HEK293 (cell line): ENCODE data around the gene KRT4.

ENCODE experiments used
- ZNF391 ChIP-seq: fragments of 450-650 bp; formaldehyde crosslinking; IDR thresholded peaks from 2 replicates; pipeline ENCODE4 v1.5.1; 2016; ENCODE audit warnings: low read depth, missing biosample characterization, missing genetic modification characterization, borderline replicate concordance
- TF ChIP-seq, protein P1 (sequence below): sonication (generic); formaldehyde crosslinking; IDR thresholded peaks from 2 replicates; pipeline ENCODE4 v1.8.1; 2022; ENCODE audit warnings: mild to moderate bottlenecking, moderate library complexity, missing genetic modification reagents
- TF ChIP-seq, protein P2 (sequence below): fragments of 450-650 bp; formaldehyde crosslinking; IDR thresholded peaks from 2 replicates; pipeline ENCODE4 v1.5.1; 2016; ENCODE audit warnings: missing biosample characterization, missing genetic modification characterization
- TF ChIP-seq, protein P3 (sequence below): fragments of 450-650 bp; formaldehyde crosslinking; IDR thresholded peaks from 2 replicates; pipeline ENCODE4 v1.5.1; 2016; ENCODE audit warnings: missing biosample characterization, missing genetic modification characterization

DNA sequence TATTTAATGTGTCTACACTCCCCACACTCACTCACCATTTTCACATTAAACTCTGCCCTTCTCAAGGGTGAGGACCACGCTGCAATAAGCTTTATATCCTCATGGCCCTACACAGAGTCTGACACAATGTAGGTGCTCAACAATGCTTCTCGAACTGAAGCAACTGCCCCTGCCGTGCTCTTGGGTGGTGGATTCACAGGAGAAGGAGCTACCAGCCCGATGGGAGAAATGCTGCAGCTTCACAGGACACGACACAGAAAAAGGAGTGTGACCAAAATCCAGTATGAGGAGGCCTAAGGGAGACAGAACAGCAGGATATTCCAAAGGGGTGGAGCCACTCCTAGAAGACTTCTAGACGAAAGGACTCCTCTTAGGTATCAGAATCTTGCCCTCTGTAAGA lies 11.5 kb downstream of the KRT4 start:
- TF ChIP-seq, protein P1, sequence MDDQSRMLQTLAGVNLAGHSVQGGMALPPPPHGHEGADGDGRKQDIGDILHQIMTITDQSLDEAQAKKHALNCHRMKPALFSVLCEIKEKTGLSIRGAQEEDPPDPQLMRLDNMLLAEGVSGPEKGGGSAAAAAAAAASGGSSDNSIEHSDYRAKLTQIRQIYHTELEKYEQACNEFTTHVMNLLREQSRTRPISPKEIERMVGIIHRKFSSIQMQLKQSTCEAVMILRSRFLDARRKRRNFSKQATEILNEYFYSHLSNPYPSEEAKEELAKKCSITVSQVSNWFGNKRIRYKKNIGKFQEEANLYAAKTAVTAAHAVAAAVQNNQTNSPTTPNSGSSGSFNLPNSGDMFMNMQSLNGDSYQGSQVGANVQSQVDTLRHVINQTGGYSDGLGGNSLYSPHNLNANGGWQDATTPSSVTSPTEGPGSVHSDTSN (CRISPR knock-in tag), result no peak
- TF ChIP-seq, protein P2, sequence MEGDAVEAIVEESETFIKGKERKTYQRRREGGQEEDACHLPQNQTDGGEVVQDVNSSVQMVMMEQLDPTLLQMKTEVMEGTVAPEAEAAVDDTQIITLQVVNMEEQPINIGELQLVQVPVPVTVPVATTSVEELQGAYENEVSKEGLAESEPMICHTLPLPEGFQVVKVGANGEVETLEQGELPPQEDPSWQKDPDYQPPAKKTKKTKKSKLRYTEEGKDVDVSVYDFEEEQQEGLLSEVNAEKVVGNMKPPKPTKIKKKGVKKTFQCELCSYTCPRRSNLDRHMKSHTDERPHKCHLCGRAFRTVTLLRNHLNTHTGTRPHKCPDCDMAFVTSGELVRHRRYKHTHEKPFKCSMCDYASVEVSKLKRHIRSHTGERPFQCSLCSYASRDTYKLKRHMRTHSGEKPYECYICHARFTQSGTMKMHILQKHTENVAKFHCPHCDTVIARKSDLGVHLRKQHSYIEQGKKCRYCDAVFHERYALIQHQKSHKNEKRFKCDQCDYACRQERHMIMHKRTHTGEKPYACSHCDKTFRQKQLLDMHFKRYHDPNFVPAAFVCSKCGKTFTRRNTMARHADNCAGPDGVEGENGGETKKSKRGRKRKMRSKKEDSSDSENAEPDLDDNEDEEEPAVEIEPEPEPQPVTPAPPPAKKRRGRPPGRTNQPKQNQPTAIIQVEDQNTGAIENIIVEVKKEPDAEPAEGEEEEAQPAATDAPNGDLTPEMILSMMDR (tag by site-specific recombination), result no peak
- TF ChIP-seq ZNF391 (tag by site-specific recombination), result no peak
- TF ChIP-seq, protein P3, sequence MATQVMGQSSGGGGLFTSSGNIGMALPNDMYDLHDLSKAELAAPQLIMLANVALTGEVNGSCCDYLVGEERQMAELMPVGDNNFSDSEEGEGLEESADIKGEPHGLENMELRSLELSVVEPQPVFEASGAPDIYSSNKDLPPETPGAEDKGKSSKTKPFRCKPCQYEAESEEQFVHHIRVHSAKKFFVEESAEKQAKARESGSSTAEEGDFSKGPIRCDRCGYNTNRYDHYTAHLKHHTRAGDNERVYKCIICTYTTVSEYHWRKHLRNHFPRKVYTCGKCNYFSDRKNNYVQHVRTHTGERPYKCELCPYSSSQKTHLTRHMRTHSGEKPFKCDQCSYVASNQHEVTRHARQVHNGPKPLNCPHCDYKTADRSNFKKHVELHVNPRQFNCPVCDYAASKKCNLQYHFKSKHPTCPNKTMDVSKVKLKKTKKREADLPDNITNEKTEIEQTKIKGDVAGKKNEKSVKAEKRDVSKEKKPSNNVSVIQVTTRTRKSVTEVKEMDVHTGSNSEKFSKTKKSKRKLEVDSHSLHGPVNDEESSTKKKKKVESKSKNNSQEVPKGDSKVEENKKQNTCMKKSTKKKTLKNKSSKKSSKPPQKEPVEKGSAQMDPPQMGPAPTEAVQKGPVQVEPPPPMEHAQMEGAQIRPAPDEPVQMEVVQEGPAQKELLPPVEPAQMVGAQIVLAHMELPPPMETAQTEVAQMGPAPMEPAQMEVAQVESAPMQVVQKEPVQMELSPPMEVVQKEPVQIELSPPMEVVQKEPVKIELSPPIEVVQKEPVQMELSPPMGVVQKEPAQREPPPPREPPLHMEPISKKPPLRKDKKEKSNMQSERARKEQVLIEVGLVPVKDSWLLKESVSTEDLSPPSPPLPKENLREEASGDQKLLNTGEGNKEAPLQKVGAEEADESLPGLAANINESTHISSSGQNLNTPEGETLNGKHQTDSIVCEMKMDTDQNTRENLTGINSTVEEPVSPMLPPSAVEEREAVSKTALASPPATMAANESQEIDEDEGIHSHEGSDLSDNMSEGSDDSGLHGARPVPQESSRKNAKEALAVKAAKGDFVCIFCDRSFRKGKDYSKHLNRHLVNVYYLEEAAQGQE, result no peak
